Activated T-cell treated with anti-CD3 and anti-CD28 coated beads, Interleukin-2, amount 50 U/mL, for 24 hours (primary cell): ENCODE measurements around the gene SH3YL1.

Experiments used
- DNase-seq: peaks from one replicate; pipeline ENCODE4 v3.0.0-alpha.2; 2020
- H3K27ac Mint-ChIP-seq: 2 replicates; pipeline ENCODE4 v1.8.0; 2020; ENCODE audit warnings: mild to moderate bottlenecking, mixed read lengths
- H3K27me3 Mint-ChIP-seq: 2 replicates; pipeline ENCODE4 v1.8.0; 2020; ENCODE audit warnings: mixed read lengths
- H3K36me3 Mint-ChIP-seq: 2 replicates; pipeline ENCODE4 v1.8.0; 2020; ENCODE audit warnings: low read depth, mixed read lengths
- H3K4me1 Mint-ChIP-seq: 2 replicates; pipeline ENCODE4 v1.8.0; 2020; ENCODE audit warnings: low read depth, mixed read lengths
- H3K4me3 Mint-ChIP-seq: 2 replicates; pipeline ENCODE4 v1.8.0; 2020; ENCODE audit warnings: mild to moderate bottlenecking, moderate library complexity, mixed read lengths
- H3K9me3 Mint-ChIP-seq: 2 replicates; pipeline ENCODE4 v1.8.0; 2020; ENCODE audit warnings: mixed read lengths

The SH3YL1 gene

GRCh38 chr2:231521-232185 lies 32.2 kb downstream of the SH3YL1 start:
- no peak overlapping the region for H3K27ac Mint-ChIP-seq
- peaks cover 62% of the 10 kb centered on the region for H3K36me3 Mint-ChIP-seq
- H3K27me3 Mint-ChIP-seq = no peaks in the 10 kb centered on the region
- H3K4me3 Mint-ChIP-seq = no peak overlapping the region
- peaks cover 3% of the 10 kb centered on the region for H3K4me1 Mint-ChIP-seq
- no peaks in the 10 kb centered on the region for H3K9me3 Mint-ChIP-seq
- DNase-seq = no peak

- no peak for DNase-seq
- H3K4me1 Mint-ChIP-seq = peaks cover 3% of the 10 kb centered on the region
- no peak overlapping the region for H3K4me3 Mint-ChIP-seq
- H3K36me3 Mint-ChIP-seq = peaks cover 72% of the 10 kb centered on the region
- H3K27ac Mint-ChIP-seq = no peak overlapping the region
- H3K9me3 Mint-ChIP-seq = no peaks in the 10 kb centered on the region
- H3K27me3 Mint-ChIP-seq = no peaks in the 10 kb centered on the region
Measured at GRCh38 chr2:228518-229278, 35.1 kb downstream of the SH3YL1 start.

- Mint-ChIP-seq H3K9me3 (no peaks in the 10 kb centered on the region), H3K36me3 (peaks cover 73% of the 10 kb centered on the region), H3K27me3 (no peaks in the 10 kb centered on the region), H3K27ac (no peak overlapping the region), H3K4me1 (peaks cover 3% of the 10 kb centered on the region), H3K4me3 (no peak overlapping the region)
- no peak for DNase-seq
Measured at GRCh38 chr2:228115-228514, 35.7 kb downstream of the SH3YL1 start.

GRCh38 chr2:223971-224760 lies 39.7 kb downstream of the SH3YL1 start:
- H3K27ac Mint-ChIP-seq = no peak overlapping the region
- H3K4me3 Mint-ChIP-seq = no peak overlapping the region
- H3K9me3 Mint-ChIP-seq = no peaks in the 10 kb centered on the region
- H3K36me3 Mint-ChIP-seq = peaks cover 75% of the 10 kb centered on the region
- no peak for DNase-seq
- H3K27me3 Mint-ChIP-seq = no peaks in the 10 kb centered on the region
- peaks cover 3% of the 10 kb centered on the region for H3K4me1 Mint-ChIP-seq

GRCh38 chr2:223451-223850 lies 40.4 kb downstream of the SH3YL1 start:
- H3K4me3 Mint-ChIP-seq = no peak overlapping the region
- H3K4me1 Mint-ChIP-seq = peaks cover 1% of the 10 kb centered on the region
- H3K9me3 Mint-ChIP-seq = no peaks in the 10 kb centered on the region
- H3K27me3 Mint-ChIP-seq = no peaks in the 10 kb centered on the region
- H3K27ac Mint-ChIP-seq = no peak overlapping the region
- DNase-seq = no peak
- peaks cover 75% of the 10 kb centered on the region for H3K36me3 Mint-ChIP-seq

GRCh38 chr2:216068-216467 lies 47.8 kb downstream of the SH3YL1 start:
- Mint-ChIP-seq H3K4me3 (no peak overlapping the region), H3K27ac (no peak overlapping the region), H3K36me3 (peaks cover 29% of the 10 kb centered on the region), H3K4me1 (no peaks in the 10 kb centered on the region), H3K27me3 (no peaks in the 10 kb centered on the region), H3K9me3 (no peaks in the 10 kb centered on the region)
- no peak for DNase-seq

- H3K27me3 Mint-ChIP-seq = no peaks in the 10 kb centered on the region
- H3K4me1 Mint-ChIP-seq = no peaks in the 10 kb centered on the region
- peaks cover 19% of the 10 kb centered on the region for H3K36me3 Mint-ChIP-seq
- no peaks in the 10 kb centered on the region for H3K9me3 Mint-ChIP-seq
- no peak for DNase-seq
- no peak overlapping the region for H3K27ac Mint-ChIP-seq
- H3K4me3 Mint-ChIP-seq = no peak overlapping the region
Measured at GRCh38 chr2:213932-214693, 49.7 kb downstream of the SH3YL1 start.

GRCh38 chr2:211486-212184 lies 52.2 kb downstream of the SH3YL1 start:
- Mint-ChIP-seq H3K36me3 (no peaks in the 10 kb centered on the region), H3K4me1 (peaks cover 1% of the 10 kb centered on the region), H3K27ac (no peak overlapping the region), H3K9me3 (peaks cover under 1% of the 10 kb centered on the region), H3K4me3 (no peak overlapping the region), H3K27me3 (no peaks in the 10 kb centered on the region)
- no peak for DNase-seq

GRCh38 chr2:210660-211059 lies 53.2 kb downstream of the SH3YL1 start:
- Mint-ChIP-seq H3K4me1 (peaks cover 1% of the 10 kb centered on the region), H3K27ac (no peak overlapping the region), H3K4me3 (no peak overlapping the region), H3K27me3 (no peaks in the 10 kb centered on the region), H3K9me3 (peaks cover 2% of the 10 kb centered on the region), H3K36me3 (no peaks in the 10 kb centered on the region)
- no peak for DNase-seq

GRCh38 chr2:209470-209869 lies 54.4 kb downstream of the SH3YL1 start:
- Mint-ChIP-seq H3K27ac (no peak overlapping the region), H3K36me3 (no peaks in the 10 kb centered on the region)

GRCh38 chr2:208335-208734 lies 55.5 kb downstream of the SH3YL1 start:
- no peaks in the 10 kb centered on the region for H3K27me3 Mint-ChIP-seq
- H3K9me3 Mint-ChIP-seq = peaks cover 2% of the 10 kb centered on the region
- no peak overlapping the region for H3K27ac Mint-ChIP-seq
- DNase-seq = no peak
- H3K4me1 Mint-ChIP-seq = peaks cover 3% of the 10 kb centered on the region
- H3K4me3 Mint-ChIP-seq = no peak overlapping the region
- H3K36me3 Mint-ChIP-seq = no peaks in the 10 kb centered on the region

More at GRCh38 chr2:209470-209869, 54.4 kb downstream of the SH3YL1 start:
- no peak for DNase-seq
- H3K4me3 Mint-ChIP-seq = no peak overlapping the region
- peaks cover 2% of the 10 kb centered on the region for H3K9me3 Mint-ChIP-seq
- no peaks in the 10 kb centered on the region for H3K27me3 Mint-ChIP-seq
- peaks cover 1% of the 10 kb centered on the region for H3K4me1 Mint-ChIP-seq

GRCh38 chr2:203984-204383 lies 59.8 kb downstream of the SH3YL1 start:
- Mint-ChIP-seq H3K27me3 (no peaks in the 10 kb centered on the region), H3K27ac (no peak overlapping the region), H3K4me1 (peaks cover 14% of the 10 kb centered on the region), H3K9me3 (peaks cover 2% of the 10 kb centered on the region), H3K36me3 (no peaks in the 10 kb centered on the region), H3K4me3 (no peak overlapping the region)
- DNase-seq = no peak

GRCh38 chr2:203401-203800 lies 60.4 kb downstream of the SH3YL1 start:
- Mint-ChIP-seq H3K27ac (no peak overlapping the region), H3K36me3 (no peaks in the 10 kb centered on the region), H3K9me3 (peaks cover 2% of the 10 kb centered on the region), H3K4me1 (peaks cover 14% of the 10 kb centered on the region), H3K27me3 (no peaks in the 10 kb centered on the region), H3K4me3 (no peak overlapping the region)
- DNase-seq = no peak

- Mint-ChIP-seq H3K27me3 (no peaks in the 10 kb centered on the region), H3K4me1 (peaks cover 14% of the 10 kb centered on the region), H3K36me3 (no peaks in the 10 kb centered on the region), H3K9me3 (peaks cover 2% of the 10 kb centered on the region), H3K27ac (no peak overlapping the region), H3K4me3 (no peak overlapping the region)
- DNase-seq = no peak
Measured at GRCh38 chr2:202945-203344, 60.9 kb downstream of the SH3YL1 start.
